ENCODE results near the gene LRRC51. TPM values are rescaled to one million over a fixed set of nuclear protein-coding genes. Genes with fewer than 3 reads are reported as not detected.
"Not testable (repeated sequence)": the region's sequence is repeated elsewhere in the genome, so short reads cannot be mapped to it uniquely, and the experiment has no call there.

LRRC51 gene
- total and polyA plus RNA-seq, 2 of the 4 experiments (the other 2 are of a cell fraction) = 5.3 to 5.6 TPM

GRCh38 chr11:72142086-72142485 lies 61.4 kb downstream of the LRRC51 start:
- peak overlapping the region; percentile 71; the same call in 1 of the 2 replicates for H3K18ac ChIP-seq (ENCODE audit: low read depth, low read length)
- H4K20me1 ChIP-seq (ENCODE audit: insufficient read depth, low read length); H3K9ac ChIP-seq (ENCODE audit: low read depth, low read length); H3K36me3 ChIP-seq (ENCODE audit: control insufficient read depth, insufficient read depth, low read length); H3K9me3 ChIP-seq (ENCODE audit: control insufficient read depth, insufficient read depth, low read length); H3K4me3 ChIP-seq (ENCODE audit: insufficient read depth, low read depth, low read length); H3K4me2 ChIP-seq (ENCODE audit: low read depth, low read length); BruUV-seq (replicated peaks); in situ Hi-C loops (cut with MboI; ENCODE audit: low sequenced_read_pairs); H3K56ac ChIP-seq (ENCODE audit: extremely low read depth, insufficient read depth, low read length); CTCF ChIA-PET; H3K27ac ChIP-seq (ENCODE audit: insufficient read depth, low read length); H3K9me1 ChIP-seq (ENCODE audit: insufficient read depth, low read length); dilution Hi-C loops (cut with HindIII; ENCODE audit: low sequenced_read_pairs, unreplicated experiment); H2BK15ac ChIP-seq (ENCODE audit: low read depth, low read length); H3K27me3 ChIP-seq (ENCODE audit: control insufficient read depth, insufficient read depth, low read length); H3K79me1 ChIP-seq (ENCODE audit: low read depth in 1 of 2, low read length in 2 of 2); H2AK9ac ChIP-seq (replicated peaks; ENCODE audit: low read depth, low read length, poor library complexity): not testable (repeated sequence)
- POLR2A ChIA-PET (ENCODE audit: unreplicated experiment) = interaction anchor here (1.0 kb wide), 1 partner anchor 43 kb away, joined by 3 read pairs; no protein-coding TSS in a partner anchor
- H4K5ac ChIP-seq (ENCODE audit: low read depth, low read length) = peak overlapping the region; percentile 66; the same call in 1 of the 2 replicates
- H2BK5ac ChIP-seq (ENCODE audit: low read depth, low read length, poor library complexity, severe bottlenecking) = peak overlapping the region; percentile 97
- peak overlapping the region; percentile 57 for H4K91ac ChIP-seq (ENCODE audit: insufficient read depth, low read depth, low read length)
- ATAC-seq (ENCODE audit: low read depth) (peak; percentile 6), DNase-seq (peak; percentile 18)
- H2BK120ac ChIP-seq (ENCODE audit: low read depth, low read length) = peak overlapping the region; percentile 93
- H3K14ac ChIP-seq (replicated peaks; ENCODE audit: low read depth, low read length) = peak overlapping the region; percentile 81
- H3K4ac ChIP-seq (ENCODE audit: low read depth, low read length) = peak overlapping the region; percentile 78
- H3K4me1 ChIP-seq (ENCODE audit: control insufficient read depth, insufficient read depth, low read length) = peaks cover 11% of the 10 kb centered on the region; the same call in 1 of the 2 replicates
- H2AFZ ChIP-seq (replicated peaks; ENCODE audit: low read length, poor library complexity) = peak overlapping the region; percentile 72
- intact Hi-C loops (cut with micrococcal nuclease) = loop anchor here (1.0 kb wide), 1 partner anchor 39 kb away; no protein-coding TSS in a partner anchor
- H3K23ac ChIP-seq (ENCODE audit: low read depth, low read length) = peak overlapping the region; percentile 79; the same call in 1 of the 2 replicates
- H4K8ac ChIP-seq (ENCODE audit: low read depth in 2 of 2, low read length in 2 of 2) = peak overlapping the region; percentile 69 to 87; a peak in 3 of 4 replicates
- H2BK20ac ChIP-seq (ENCODE audit: low read depth, low read length) = peak overlapping the region; percentile 94
- peak overlapping the region; percentile 73 for H2AK5ac ChIP-seq (ENCODE audit: low read depth, low read length)
- WGBS, 2 experiments (ENCODE audit: extremely low coverage in 2 of 2, insufficient read length in 1 of 2) = no CpG with 5 or more reads among the region's 1 CpG

- WGBS, 2 experiments (ENCODE audit: extremely low coverage in 2 of 2, insufficient read length in 1 of 2) = no CpG with 5 or more reads among the region's 1 CpG
- not testable (repeated sequence) for H3K27me3 ChIP-seq (ENCODE audit: control insufficient read depth, insufficient read depth, low read length)
Measured at GRCh38 chr11:72142543-72142942, 61.9 kb downstream of the LRRC51 start.

More at GRCh38 chr11:72142543-72142942, 61.9 kb downstream of the LRRC51 start:
- H4K20me1 ChIP-seq (ENCODE audit: insufficient read depth, low read length); dilution Hi-C loops (cut with HindIII; ENCODE audit: low sequenced_read_pairs, unreplicated experiment); H3K9ac ChIP-seq (ENCODE audit: low read depth, low read length); POLR2A ChIA-PET (ENCODE audit: unreplicated experiment); H2AK9ac ChIP-seq (replicated peaks; ENCODE audit: low read depth, low read length, poor library complexity); BruUV-seq (replicated peaks); H3K56ac ChIP-seq (ENCODE audit: extremely low read depth, insufficient read depth, low read length); H3K4me3 ChIP-seq (ENCODE audit: insufficient read depth, low read depth, low read length); H3K23ac ChIP-seq (ENCODE audit: low read depth, low read length); H2AFZ ChIP-seq (replicated peaks; ENCODE audit: low read length, poor library complexity); H3K36me3 ChIP-seq (ENCODE audit: control insufficient read depth, insufficient read depth, low read length); H3K9me3 ChIP-seq (ENCODE audit: control insufficient read depth, insufficient read depth, low read length); H3K79me1 ChIP-seq (ENCODE audit: low read depth in 1 of 2, low read length in 2 of 2); H3K14ac ChIP-seq (replicated peaks; ENCODE audit: low read depth, low read length); H3K18ac ChIP-seq (ENCODE audit: low read depth, low read length); H3K4me2 ChIP-seq (ENCODE audit: low read depth, low read length); DNase-seq; H2AK5ac ChIP-seq (ENCODE audit: low read depth, low read length); in situ Hi-C loops (cut with MboI; ENCODE audit: low sequenced_read_pairs); H2BK15ac ChIP-seq (ENCODE audit: low read depth, low read length); H3K27ac ChIP-seq (ENCODE audit: insufficient read depth, low read length); H2BK20ac ChIP-seq (ENCODE audit: low read depth, low read length); ATAC-seq (ENCODE audit: low read depth); H3K9me1 ChIP-seq (ENCODE audit: insufficient read depth, low read length); H4K91ac ChIP-seq (ENCODE audit: insufficient read depth, low read depth, low read length); H4K5ac ChIP-seq (ENCODE audit: low read depth, low read length); H3K4ac ChIP-seq (ENCODE audit: low read depth, low read length); H4K8ac ChIP-seq (ENCODE audit: low read depth in 2 of 2, low read length in 2 of 2); H2BK5ac ChIP-seq (ENCODE audit: low read depth, low read length, poor library complexity, severe bottlenecking): not testable (repeated sequence)
- CTCF ChIA-PET = interaction anchor here (2.2 kb wide), 1 partner anchor 117 kb away, joined by 21 read pairs; no protein-coding TSS in a partner anchor
- Histone ChIP-seq H2BK120ac (ENCODE audit: low read depth, low read length) (peak overlapping the region; percentile 66; the same call in 1 of the 2 replicates), H3K4me1 (ENCODE audit: control insufficient read depth, insufficient read depth, low read length) (peaks cover 11% of the 10 kb centered on the region; the same call in 1 of the 2 replicates)
- intact Hi-C loops (cut with micrococcal nuclease) = loop anchor here (1.0 kb wide), 1 partner anchor 39 kb away; no protein-coding TSS in a partner anchor
